Left lobe of liver (tissue), 2 donors: ENCODE data around the gene G0S2. TPM values are rescaled to one million over a fixed set of nuclear protein-coding genes. Genes with fewer than 3 reads are reported as not detected.

Experiments used
- ATAC-seq: fragments of 200-7000 bp; cut with Tn5 transposase; one replicate; pipeline ENCODE4 v1.9.1; 2020; ENCODE audit warnings: mild to moderate bottlenecking, moderate library complexity
- DNase-seq: peaks from one replicate; pipeline ENCODE4 v3.0.0-alpha.2; 2020; ENCODE audit warnings: low spot score
- total RNA-seq: library from RNA; stranded (reverse); gene quantifications from one replicate; pipeline ENCODE4 v1.2.1, GENCODE V29; 2021
- donor health status: DM: no; HTN: no; CAD: no; lungs with moderate emphysema.
- donor health status: DM: no; HTN: yes; CAD: no.

G0S2 gene, protein sequence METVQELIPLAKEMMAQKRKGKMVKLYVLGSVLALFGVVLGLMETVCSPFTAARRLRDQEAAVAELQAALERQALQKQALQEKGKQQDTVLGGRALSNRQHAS
- total RNA-seq: 75.0 TPM

GRCh38 chr1:209674957-209675564 is at the start of gene G0S2:
Gene G0S2 (plus strand): TSS chr1:209675412. CDS start chr1:209675685, 273 bp downstream.
- peak; percentile 81 for ATAC-seq

DNA sequence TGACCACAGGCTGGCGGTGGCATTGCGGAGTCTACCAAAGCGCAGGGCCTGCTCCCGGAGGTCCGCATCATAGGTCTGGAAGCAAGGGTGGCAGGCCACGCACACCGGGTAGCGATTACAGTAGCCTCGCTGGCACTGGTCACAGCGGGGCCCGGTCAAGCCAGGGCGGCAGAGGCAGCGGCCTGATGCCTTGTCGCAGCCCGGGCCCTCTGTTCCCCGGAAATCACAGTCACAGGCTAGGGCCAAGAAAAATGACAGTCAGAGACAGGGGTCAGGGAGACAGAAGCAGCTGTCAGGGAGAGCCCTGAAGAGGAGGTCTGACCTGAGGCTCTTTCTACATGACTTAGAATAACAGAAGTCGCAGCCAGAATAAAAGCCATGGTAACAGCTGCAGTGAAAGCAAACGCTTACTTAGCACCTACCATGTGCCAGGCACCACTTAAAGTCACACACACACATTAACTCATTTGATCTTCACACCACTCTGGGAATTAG is 49.4 kb upstream of the G0S2 start:
- ATAC-seq: no peak

More at GRCh38 chr1:209674957-209675564, at the start of gene G0S2:
- peak; percentile 97 for DNase-seq

GRCh38 chr1:209626346-209627026 is 48.7 kb upstream of the G0S2 start:
- ATAC-seq (no peak), DNase-seq (no peak)

More for the DNA sequence above, 49.4 kb upstream of the G0S2 start:
- DNase-seq: no peak

DNA sequence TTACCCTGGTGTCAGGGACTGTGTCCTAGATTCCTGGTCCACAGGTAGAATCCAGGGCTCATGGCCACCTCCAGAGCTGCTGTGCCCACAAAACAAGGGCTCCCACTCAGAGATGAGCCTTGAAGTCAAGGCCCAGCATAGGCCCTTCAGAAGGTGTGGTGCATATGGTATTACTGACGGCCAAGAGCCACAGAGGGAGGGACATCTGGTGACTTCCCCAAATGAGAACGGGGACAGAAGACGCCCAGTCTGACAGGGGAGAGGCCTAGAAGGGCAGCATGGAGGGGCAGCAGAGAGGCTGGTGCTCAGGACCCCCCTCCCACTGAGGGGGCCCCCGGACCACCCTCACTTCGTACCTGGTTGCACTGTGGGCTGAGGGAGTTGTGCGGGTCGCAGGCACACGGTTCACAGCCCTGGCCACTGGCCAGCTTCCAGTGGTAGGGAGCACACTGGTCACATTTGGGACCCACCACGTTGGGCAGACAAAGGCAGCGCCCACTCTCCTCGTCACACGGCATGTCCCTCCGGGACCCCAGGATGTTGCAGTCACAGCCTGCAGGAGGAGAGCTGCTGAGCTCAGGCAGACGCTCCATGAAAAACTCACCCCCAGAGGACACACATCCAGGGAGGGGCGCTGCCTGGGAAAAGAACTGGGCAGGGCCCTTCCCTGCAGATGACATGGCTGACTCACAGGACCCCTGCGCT is 48.0 kb upstream of the G0S2 start:
- DNase-seq (peak; percentile 56), ATAC-seq (no peak)

DNA sequence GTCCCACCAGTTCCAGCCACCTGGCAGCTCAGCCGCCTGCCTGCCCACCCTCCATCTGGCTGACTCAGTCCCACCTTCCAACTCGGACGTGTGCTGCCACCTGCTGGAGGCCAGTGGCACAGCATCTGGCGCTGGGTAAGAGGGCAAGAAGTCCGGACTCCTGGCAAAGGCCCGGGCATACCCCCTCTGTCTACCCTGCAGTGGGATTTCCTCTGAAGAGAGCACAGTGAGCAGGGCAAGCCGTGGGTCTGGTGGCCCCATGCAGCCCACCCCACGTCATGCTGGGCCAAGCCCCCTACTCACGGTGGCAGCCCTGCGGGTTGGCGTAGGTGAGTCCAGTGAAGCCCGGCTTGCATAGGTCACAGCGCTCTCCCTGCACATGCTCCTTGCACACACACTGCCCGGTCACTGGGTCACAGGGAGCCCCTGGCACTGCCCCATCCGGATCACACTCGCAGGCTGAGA is 47.4 kb upstream of the G0S2 start:
- DNase-seq (peak; percentile 93), ATAC-seq (peak; percentile 96)

DNA sequence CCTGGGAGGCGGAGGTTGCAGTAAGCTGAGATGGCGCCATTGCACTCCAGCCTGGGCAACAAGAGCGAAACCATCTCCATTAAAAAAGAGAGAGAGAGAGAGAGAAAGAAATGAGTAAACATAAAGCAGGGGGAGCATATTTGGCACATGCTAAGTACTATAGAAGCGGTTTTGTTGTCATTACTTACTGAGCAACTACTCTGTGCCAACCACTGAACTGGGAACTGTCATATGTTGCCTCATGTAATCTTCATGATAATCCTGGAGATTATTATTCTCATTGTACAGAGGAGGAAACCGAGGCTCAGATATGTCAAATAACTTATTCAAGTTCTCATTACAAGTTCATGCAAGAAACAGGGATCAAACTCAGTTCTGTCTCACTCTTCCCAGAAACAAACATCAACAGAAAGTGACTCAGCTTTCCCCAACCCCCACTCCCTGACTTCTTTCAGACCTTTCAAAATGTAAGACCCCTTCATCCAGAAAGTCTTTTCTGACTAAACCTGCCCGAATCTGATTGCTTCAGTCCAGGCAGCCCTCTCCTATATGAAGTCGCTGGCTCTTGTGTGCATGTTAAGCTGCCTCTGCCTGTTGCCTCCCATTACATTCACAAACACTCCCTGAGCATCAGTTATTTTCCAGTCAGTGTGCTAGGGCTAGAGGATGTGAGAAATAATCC is 46.5 kb upstream of the G0S2 start:
- ATAC-seq (no peak), DNase-seq (no peak)

DNA sequence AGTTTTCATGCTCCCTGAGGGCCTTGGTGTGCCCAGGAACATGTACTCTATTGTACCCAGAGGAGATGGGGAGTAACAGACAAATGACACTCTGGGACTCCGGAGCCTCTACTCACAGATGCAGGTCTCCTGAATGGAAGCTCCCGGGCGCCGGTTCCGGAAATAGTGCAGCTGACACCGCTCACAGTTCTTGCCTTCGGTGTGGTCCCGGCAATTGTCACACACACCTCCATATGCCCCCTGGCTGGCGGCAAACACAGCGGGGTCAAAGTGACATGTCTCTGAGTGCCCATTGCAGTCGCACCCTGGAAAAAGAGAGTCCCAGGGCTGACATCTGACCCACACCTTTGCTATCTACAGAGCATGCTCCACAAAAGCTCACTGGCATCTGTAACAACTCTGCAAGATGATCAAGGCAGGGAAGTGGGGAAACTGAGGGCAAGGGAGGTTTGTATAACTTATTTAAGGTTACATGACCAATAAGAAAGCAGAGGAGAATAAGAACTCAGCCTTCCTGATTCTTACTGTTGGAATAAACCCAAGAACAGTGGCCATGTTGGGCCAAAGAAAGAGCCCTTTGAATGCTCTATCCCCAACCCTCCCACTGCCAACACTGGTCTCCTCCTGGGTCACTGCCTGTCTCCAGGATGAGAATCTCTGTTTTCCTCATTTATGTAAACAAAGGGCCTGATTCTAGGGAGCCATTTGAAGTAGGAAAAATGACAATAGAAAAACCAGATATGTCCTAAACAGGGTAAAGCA is 45.4 kb upstream of the G0S2 start:
- no peak for ATAC-seq
- no peak for DNase-seq

DNA sequence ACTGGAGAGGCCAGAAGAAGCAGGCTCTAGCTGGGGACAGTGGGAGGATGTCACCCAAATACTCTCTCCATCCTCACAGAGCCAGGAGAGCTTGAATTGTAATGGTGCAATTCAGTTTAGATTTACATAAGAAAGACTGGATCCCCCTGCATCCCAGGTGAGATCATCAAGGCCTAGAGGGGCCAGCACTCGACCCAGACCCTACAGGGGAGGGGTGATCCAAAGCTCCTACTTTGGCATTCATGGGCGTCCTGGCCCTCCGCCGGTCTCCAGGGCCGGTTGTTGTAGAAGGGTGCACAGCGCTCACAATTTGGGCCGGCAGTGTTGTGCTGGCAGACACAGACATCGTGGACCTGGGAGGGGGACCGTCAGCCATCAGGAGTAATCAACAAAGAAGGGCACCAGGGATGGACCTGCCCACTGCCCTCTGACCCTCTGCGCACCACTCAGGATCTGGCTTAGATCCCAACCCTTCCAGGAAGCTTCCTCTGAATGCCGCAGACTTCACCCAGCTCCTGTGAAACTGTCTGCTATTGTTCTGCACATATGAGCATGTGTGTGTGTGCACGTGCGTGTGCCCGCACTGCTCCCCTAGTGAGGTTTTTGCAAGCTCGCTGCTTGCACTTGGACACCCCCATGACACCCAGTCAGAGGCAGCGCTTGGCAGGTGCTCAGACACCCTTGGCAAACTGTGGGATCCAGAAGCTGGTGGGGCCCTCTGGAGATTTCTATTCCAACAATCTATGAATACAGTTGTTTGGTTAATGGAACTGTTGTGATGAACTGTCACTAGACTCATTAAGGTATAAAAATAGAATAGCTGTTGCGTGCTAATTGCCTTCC is 44.6 kb upstream of the G0S2 start:
- DNase-seq (no peak), ATAC-seq (no peak)

DNA sequence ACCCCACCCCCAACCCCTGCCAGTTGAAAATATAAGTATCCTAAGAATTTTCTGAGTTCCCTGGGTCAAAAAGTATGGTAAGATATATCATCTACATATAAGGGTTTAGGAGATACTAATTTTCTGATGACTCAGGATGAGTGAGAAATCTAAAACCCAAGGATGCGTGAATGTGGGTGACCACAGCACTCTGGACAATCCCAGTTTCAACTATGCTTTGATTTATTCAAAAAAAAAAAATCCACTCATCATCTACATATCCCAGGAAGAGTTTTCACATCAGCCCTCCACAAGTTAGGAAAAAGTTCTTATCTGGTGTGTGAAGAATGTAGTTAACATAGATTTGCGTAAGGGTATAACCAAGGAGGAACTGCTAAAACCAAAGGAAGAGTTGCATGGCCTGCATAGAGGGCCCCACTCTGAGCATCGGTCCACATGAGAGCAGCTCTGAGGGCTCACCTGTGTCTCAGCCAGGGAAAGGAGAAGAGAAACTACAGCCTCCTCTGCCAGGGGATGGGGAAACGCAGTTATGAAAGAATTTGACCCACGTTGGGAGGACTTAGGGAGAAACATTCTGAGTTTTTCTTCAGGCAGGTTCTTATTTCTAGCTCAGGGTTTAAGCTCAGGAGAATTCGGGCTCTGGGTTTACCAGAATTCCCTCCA is 41.7 kb upstream of the G0S2 start:
- DNase-seq (no peak), ATAC-seq (no peak)

- DNase-seq: no peak
- ATAC-seq: no peak
These were observed 41.0 kb upstream of the G0S2 start for GRCh38 chr1:209634005-209634737.

- no peak for DNase-seq
- ATAC-seq: no peak
These were observed 39.4 kb upstream of the G0S2 start for GRCh38 chr1:209635850-209636249.

DNA sequence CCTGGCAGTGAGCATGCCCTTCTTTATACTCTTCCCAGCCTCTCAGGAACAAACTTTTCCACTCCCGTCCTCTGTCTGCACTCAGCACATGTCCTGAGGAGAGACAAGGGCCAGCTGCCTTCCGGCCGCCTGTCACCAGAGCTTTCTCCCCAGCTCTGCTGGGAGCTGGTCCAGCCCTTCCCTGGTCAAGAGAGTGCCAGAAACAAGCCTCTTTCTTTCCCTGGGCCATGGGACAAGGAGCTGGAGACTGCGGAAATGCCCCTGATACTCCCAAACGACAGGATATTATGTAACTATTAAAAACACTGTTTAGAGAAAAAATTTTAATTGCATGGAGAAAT is 33.4 kb upstream of the G0S2 start:
- DNase-seq (peak; percentile 60), ATAC-seq (peak; percentile 72)

GRCh38 chr1:209642816-209643215 is 32.4 kb upstream of the G0S2 start:
- DNase-seq (no peak), ATAC-seq (peak; percentile 7)

- DNase-seq (peak; percentile 64), ATAC-seq (peak; percentile 71)
These were observed 31.8 kb upstream of the G0S2 start for GRCh38 chr1:209643285-209644020.

GRCh38 chr1:209645574-209646452 is 29.4 kb upstream of the G0S2 start:
- ATAC-seq (no peak), DNase-seq (no peak)

DNA sequence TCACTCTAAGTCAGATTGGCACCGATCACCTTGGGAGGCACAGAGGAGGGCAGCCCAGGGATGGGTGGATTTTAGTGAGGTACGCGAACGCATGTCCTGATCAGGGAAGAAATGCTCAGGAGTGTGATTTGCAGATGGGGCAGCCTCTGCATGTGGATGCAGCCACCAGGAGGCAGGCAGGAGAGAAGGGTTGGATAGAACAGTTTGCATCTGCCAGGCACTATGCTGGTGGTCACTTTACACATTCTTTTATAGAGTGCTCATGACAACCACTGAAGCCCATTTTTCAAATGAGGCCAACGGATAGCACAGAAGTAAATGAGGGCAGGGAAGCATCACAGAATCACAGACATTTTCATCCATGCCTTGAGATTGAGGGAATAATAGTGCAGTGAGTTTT is 28.7 kb upstream of the G0S2 start:
- ATAC-seq: no peak

More for the DNA sequence above, 28.7 kb upstream of the G0S2 start:
- no peak for DNase-seq
